Measurements from ENCODE around the gene OAS1. TPM values are rescaled to one million over a fixed set of nuclear protein-coding genes. Genes with fewer than 3 reads are reported as not detected.

OAS1 gene
- total and polyA plus RNA-seq, 9 of the 15 experiments (the other 6 are each of a cell fraction or from before 2014, with no cell fraction given): 0.06 to 0.25 TPM; not detected in 7

DNA sequence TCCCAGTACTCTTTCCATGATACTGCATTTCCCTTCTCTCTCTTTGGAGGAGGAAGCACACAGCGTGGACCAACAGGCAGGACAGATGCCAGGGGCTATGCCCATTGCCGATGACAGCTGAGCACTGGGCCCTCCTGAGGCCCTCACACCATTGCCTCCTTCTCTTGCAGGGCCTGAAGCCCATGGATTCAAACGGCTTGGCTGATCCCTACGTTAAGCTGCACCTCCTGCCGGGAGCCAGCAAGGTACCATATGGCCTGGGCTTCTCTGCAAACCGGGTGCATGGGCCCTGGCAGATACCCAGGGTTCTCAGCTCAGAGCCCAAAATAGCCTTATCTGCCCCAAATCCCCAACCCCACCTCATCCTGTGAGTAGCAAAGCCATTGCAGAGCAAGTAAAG is 25.2 kb upstream of the OAS1 start:
- Histone ChIP-seq H3K4me1 (replicated peaks in 1 of 2; ENCODE audit: control insufficient read depth in 2 of 2, insufficient read depth in 2 of 2, low read length in 2 of 2) (no peaks in the 10 kb centered on the region), H3K79me2 (ENCODE audit: control insufficient read depth, insufficient read depth, low read length) (no peaks in the 10 kb centered on the region), H3K27ac (ENCODE audit: extremely low read depth, low read depth, low read length) (no peak overlapping the region), H2AFZ (ENCODE audit: low read depth, low read length) (no peak overlapping the region), H3K4me3 (no peak overlapping the region), H3K4me2 (ENCODE audit: insufficient read depth, low read length) (no peak overlapping the region), H3K9me3 (replicated peaks; ENCODE audit: control insufficient read depth, insufficient read depth, low read depth, low read length) (no peaks in the 10 kb centered on the region), H3K27me3 (ENCODE audit: control insufficient read depth in 2 of 2, insufficient read depth in 2 of 2, low read length in 2 of 2) (peaks cover 2 to 17% of the 10 kb centered on the region in 2 experiments; a peak in 3 of 5 replicates), H3K36me3 (ENCODE audit: control insufficient read depth, insufficient read depth, low read length) (no peaks in the 10 kb centered on the region), H3K9me1 (ENCODE audit: control insufficient read depth, insufficient read depth, low read length) (no peaks in the 10 kb centered on the region), H4K20me1 (replicated peaks; ENCODE audit: control insufficient read depth, insufficient read depth, low read length) (0 out of 2 replicates have a peak, but pooled peaks cover 6% of the 10 kb centered on the region), H3K9ac (ENCODE audit: insufficient read depth in 1 of 2, low read depth in 2 of 2, low read length in 2 of 2) (no peak overlapping the region)
- CTCF ChIA-PET (ENCODE audit: low intra/inter-chr PET ratio): no interaction called here
- FAIRE-seq: no peak
- TF ChIP-seq, protein P1, sequence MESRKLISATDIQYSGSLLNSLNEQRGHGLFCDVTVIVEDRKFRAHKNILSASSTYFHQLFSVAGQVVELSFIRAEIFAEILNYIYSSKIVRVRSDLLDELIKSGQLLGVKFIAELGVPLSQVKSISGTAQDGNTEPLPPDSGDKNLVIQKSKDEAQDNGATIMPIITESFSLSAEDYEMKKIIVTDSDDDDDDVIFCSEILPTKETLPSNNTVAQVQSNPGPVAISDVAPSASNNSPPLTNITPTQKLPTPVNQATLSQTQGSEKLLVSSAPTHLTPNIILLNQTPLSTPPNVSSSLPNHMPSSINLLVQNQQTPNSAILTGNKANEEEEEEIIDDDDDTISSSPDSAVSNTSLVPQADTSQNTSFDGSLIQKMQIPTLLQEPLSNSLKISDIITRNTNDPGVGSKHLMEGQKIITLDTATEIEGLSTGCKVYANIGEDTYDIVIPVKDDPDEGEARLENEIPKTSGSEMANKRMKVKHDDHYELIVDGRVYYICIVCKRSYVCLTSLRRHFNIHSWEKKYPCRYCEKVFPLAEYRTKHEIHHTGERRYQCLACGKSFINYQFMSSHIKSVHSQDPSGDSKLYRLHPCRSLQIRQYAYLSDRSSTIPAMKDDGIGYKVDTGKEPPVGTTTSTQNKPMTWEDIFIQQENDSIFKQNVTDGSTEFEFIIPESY (CRISPR knock-in tag; IDR thresholded peaks at IDR 0.05): no peak
- TF ChIP-seq ZNF766 (CRISPR knock-in tag; conservative IDR thresholded peaks at IDR 0.05) (no peak), DPF2 (IDR thresholded peaks at IDR 0.05) (no peak), PURB (CRISPR knock-in tag; IDR thresholded peaks at IDR 0.05; ENCODE audit: low read depth) (no peak), MAFK (IDR thresholded peaks at IDR 0.05; ENCODE audit: low read length) (no peak), ZKSCAN8 (CRISPR knock-in tag; IDR thresholded peaks at IDR 0.05) (no peak), LEF1 (IDR thresholded peaks at IDR 0.05) (no peak), GATAD2B (IDR thresholded peaks at IDR 0.05; ENCODE audit: borderline replicate concordance) (no peak), ETV1 (tag; conservative IDR thresholded peaks at IDR 0.05; ENCODE audit: low read depth) (no peak), MTA1 (IDR thresholded peaks at IDR 0.05; ENCODE audit: borderline replicate concordance) (no peak), RBM25 (IDR thresholded peaks at IDR 0.05; ENCODE audit: low read depth, low read length, severe bottlenecking) (no peak), ATF1 (CRISPR knock-in tag; IDR thresholded peaks at IDR 0.05) (no peak), ATF1 (tag; IDR thresholded peaks at IDR 0.05) (no peak)
- TF ChIP-seq, protein P2, sequence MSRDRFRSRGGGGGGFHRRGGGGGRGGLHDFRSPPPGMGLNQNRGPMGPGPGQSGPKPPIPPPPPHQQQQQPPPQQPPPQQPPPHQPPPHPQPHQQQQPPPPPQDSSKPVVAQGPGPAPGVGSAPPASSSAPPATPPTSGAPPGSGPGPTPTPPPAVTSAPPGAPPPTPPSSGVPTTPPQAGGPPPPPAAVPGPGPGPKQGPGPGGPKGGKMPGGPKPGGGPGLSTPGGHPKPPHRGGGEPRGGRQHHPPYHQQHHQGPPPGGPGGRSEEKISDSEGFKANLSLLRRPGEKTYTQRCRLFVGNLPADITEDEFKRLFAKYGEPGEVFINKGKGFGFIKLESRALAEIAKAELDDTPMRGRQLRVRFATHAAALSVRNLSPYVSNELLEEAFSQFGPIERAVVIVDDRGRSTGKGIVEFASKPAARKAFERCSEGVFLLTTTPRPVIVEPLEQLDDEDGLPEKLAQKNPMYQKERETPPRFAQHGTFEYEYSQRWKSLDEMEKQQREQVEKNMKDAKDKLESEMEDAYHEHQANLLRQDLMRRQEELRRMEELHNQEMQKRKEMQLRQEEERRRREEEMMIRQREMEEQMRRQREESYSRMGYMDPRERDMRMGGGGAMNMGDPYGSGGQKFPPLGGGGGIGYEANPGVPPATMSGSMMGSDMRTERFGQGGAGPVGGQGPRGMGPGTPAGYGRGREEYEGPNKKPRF (IDR thresholded peaks at IDR 0.05; ENCODE audit: low read depth, low read length): no peak
- TF ChIP-seq, protein P3, sequence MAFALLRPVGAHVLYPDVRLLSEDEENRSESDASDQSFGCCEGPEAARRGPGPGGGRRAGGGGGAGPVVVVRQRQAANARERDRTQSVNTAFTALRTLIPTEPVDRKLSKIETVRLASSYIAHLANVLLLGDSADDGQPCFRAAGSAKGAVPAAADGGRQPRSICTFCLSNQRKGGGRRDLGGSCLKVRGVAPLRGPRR (CRISPR knock-in tag; IDR thresholded peaks at IDR 0.05): no peak
- TF ChIP-seq, protein P4, sequence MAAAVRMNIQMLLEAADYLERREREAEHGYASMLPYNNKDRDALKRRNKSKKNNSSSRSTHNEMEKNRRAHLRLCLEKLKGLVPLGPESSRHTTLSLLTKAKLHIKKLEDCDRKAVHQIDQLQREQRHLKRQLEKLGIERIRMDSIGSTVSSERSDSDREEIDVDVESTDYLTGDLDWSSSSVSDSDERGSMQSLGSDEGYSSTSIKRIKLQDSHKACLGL (CRISPR knock-in tag; IDR thresholded peaks at IDR 0.05; ENCODE audit: borderline replicate concordance, poor library complexity, severe bottlenecking): no peak
- 2% methylated on average over 6 of the region's 6 CpGs for WGBS (ENCODE audit: insufficient coverage, low coverage, missing lambda C conversion rate)
- DNase-seq (ENCODE audit: extremely low read depth in 1 of 4, low spot score in 3 of 4): no peak
- ATAC-seq: no peak
- intact Hi-C loops (cut with micrococcal nuclease): no loop called here
- no TSS peak for BruUV-seq (replicated peaks)
- POLR2A ChIA-PET: no interaction called here
- in situ Hi-C loops (cut with MboI): no loop called here
